Activated T-helper 1 cell treated with Interleukin-2 at 50 U/mL for 16 hours (primary cell): Measurements from ENCODE around the gene TKFC.

Experiments used
- DNase-seq: peaks from one replicate; pipeline ENCODE4 v3.0.0-alpha.2; 2020; ENCODE audit warnings: low read depth

Gene TKFC

DNA sequence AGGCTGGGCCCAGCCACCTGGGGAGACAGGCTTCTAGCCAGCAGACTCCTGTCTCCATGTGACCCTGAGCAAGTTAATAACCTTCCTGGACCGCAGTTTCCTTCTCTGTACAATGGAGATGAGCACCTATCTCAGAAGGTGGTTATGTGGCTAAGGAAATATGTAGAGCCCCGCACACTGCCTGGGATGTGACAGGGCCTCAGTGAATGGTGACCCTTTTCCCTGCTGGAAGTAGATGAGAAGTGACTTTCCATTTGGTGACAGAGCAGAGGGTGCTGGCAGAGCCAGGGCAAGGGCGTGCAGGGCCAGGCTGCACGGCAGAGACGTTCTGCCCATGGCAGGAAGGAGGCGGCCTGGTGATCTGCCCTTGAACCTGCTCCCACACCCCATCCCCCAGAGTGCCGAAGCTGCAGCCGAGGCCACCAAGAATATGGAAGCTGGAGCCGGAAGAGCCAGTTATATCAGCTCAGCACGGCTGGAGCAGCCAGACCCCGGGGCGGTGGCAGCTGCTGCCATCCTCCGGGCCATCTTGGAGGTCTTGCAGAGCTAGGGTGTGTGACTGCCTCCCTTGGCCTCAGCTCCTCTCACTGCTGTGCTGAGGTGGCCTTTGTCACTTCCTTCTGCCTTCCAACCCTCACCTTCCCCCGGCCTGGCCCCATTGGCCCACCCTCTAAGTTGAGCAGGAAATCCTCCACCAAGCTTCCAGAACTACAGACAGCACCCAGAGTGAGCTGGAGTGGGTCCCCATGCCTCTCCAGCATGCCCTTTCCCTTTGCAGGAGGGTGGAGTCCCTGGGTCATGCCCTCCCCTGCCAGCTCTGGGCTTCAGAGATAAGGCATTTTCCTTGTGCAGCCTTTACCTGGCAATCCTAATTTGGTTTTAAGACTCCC, 13.2 kb downstream of the TKFC start:
- DNase-seq, result no peak

DNA sequence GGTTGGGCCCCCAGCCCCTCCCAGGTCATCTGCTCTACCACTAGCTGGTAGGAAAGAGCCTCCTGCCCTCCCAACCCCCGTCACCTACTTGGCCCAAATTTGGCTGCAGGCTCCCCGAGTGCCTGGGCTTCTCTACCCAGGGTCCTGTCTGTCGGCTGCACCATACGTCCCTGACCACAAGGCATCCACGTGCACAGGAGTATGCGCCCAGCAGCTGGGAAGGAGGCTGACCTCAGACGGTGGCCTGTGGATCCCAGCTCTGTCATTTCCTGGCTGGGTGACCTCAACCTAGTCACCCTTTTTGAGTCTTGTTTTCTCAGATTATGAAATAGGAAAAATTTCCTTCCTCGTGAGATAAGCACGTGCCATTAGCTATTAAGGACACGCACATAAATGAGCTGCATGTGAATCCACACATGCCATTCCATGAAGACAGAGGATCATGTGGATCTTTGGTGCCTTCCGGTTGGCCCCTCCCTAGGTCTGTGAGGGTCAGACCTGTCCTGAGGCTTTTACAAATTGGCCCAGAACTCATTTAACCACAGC, 15.0 kb downstream of the TKFC start:
- DNase-seq, result no peak

DNA sequence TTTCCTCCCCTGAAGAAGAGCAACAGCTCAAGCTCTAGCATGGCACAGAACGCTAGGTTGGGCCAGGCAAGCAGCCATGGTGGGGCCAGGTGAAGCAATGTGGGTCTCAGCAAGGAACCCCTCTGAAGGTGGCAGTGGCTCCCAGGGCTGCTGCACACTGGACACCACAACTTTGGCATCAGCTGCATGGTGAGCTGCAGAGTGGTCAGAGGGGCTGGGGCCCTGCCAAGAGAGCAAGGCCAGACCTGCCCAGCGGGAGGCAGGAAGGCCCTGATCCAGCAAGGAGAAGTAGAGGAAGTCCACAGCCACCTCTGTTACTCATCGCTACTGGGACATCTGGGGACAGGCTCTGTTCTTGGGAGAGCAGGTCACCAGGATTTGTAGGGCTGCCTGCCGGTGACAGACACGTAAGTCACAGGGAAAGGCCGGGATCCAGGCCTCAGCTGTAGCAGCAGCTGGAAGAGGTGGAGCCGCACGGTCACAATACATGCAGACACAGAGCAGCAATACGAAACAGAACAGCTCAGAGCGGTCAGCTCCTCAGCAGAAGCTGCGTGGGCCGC, 16.2 kb downstream of the TKFC start:
- no peak for DNase-seq

DNA sequence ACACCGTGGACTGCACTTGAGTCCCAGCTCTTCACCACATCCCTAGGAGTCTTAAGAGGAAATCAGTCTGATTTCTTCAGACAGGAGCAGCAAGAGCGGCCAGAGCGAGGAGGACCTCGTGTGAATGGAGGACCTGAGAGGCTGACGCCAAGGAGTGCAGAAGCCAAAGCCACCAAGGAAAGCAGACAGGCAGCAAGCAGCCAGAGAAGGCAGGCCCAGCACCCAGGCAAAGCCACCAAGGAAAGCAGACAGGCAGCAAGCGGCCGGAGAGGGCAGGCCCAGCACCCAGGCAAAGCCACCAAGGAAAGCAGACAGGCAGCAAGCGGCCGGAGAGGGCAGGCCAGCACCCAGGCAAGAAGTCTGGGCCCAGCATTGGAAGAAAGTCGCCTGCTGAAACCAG, 16.9 kb downstream of the TKFC start:
- DNase-seq, result no peak

DNA sequence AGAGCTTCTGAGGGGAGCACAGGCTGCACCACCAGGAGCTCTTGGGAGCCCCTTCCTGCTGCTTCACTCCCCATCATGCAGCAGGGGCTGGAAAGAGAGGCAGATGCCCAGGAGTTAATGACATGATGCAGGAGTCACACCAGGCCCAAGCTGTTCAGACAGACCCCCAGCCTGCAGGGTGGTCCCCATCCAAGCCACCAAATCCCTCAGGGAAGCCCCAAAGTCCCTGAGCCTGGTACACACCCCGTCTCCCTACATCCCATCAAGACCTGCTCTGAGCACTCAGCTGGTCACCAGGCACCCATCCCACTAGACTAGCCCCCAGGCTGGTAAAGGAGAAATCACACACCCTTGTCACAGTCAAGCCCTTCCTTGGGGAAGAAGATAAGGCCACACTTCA, 17.3 kb downstream of the TKFC start:
- DNase-seq, result no peak

DNA sequence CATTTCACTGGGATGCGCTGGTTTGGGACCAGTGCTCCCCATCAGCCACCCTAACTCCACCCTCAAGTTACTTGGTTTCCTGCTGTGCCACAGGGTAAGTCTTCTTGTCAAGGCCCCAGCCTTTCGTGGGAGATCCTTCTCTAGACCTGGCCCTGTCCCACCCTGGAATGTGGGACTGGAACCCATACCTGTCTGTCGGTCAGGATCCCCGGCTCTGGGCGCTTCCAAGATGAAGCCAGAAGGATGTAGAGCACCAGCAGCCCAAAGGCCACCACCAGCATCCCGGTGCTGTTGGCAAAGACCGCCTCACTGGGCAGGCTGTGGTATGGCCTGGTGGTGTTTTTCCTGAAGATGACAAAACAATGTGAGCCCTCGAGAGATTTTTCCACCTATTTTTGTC, 17.8 kb downstream of the TKFC start:
- no peak for DNase-seq

DNA sequence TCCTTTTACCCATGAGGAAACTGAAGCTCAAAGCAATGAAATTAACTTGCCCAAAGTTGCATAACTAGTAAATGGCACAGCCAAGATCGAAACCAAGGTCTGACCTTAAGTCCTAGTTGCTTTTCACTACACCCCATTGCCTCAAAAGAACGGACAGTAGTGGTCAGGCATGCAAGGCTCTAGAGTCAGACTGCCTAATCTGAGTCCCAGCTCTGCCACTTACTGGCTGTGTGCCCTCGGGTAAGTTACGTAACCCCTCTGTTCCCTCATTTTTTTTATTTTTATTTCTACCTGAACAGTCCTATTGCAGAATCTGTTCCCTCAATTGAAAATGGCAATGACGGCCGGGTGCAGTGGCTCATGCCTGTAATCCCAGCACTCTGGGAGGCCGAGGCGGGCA, 19.0 kb downstream of the TKFC start:
- no peak for DNase-seq

DNA sequence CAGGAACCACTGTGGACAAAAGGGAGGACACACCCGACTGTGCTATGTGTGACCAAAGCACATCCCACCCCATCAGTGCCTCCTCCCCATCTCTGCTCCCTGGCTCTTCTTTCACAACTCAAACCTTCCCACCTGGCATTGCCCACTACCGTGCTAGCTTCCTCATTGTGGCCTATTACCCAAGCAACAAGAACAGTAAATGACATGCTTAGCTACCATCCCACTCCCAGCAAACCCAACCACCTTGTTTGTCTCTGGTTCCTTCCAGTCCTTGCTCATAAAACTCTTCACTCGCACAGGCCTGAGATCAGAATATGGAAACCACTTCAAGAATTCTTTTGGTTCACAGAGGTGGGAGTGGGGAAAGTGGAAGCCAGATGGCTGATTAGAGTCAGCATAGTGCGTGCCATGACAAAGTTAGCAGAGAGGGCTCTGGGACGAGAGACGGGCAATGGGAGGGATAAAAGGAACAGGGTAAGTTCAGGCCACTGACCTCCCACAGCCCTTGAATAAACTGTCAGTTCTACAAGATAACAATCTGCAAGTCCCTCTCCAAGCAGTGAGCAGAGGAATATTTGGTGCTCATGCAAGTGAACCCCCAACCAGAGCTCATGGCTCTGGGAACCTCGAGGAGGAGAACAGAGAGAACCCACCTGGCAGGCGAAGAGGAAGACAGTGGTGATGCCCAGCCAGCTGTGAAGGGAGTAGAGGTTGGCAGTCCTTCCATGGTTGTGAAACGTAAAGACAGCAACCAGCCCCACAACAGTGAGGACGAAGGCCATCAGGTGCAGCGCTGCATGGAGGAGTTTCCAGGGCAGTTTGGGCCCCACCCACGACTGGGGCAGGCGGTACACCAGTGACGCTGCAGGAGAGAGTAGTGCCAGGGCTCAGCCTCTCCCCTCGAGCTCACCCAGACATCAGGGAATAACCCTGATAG, 20.4 kb downstream of the TKFC start:
- no peak for DNase-seq

DNA sequence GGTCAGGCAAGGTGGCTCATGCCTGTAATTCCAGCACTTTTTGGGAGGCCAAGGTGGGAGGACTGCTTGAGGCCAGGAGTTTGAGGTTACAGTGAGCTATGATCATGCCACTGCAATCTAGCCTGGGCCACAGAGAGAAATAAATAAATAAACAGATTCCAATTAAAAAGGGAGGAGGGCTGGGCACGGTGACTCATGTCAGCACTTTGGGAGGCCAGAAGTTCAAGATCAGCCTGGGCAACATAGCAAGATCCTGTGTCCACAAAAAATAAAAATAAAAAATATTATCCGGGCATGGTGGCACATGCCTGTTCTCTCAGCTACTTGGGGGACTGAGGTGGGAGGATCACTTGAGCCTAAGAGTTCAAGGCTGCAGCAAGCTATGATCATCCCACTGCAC, 21.2 kb downstream of the TKFC start:
- no peak for DNase-seq

DNA sequence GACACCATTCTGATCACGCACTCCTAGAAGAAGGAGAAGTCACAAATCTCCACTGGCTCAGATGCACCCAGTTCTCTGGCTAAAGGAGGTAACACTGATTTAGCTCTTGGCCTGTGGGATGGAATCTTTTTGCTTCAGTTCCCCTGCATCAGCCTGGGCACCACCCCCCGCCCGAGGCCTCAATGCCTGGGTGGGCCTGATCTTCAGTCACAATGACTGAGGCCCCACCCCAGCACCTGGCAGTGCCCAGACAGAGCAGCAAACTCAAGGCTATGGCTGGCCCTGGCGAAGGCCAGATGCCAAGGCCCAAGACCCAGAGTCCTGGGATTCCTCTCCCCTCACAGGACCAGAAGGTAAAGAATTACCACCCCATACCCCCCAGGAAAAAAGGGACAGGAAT, 23.7 kb downstream of the TKFC start:
- DNase-seq, result no peak

DNA sequence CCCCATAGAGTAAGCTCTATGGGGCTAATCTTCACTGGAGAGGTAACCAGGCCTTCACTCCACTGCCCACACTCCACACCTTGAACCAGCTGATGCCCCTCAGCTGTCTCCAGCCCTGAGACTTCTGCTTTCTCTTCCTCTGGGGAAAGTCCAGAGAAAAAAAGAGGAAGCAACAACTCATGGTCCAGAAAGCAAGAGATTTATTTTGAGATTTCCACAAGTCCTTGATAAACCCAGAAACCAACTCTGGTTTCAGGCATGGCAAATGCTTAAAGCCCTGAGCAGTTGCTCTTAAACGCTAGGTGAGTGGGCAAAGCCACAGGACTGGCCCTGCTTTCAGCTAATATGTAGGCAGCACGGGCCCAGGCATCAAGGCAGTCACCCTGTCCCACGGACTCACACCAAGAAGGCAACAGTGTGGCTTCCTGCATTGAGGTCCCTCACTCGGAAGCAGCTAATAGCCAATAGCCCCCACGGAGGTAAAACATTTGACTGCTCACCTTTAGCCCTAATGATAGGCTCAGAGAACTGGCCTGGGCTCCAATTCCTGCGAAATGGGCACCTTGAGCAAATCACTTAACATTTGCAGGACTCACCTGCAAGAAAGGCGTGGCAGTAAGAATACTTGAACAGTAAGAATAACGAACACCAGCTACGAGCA, 24.3 kb downstream of the TKFC start:
- DNase-seq, result no peak

DNA sequence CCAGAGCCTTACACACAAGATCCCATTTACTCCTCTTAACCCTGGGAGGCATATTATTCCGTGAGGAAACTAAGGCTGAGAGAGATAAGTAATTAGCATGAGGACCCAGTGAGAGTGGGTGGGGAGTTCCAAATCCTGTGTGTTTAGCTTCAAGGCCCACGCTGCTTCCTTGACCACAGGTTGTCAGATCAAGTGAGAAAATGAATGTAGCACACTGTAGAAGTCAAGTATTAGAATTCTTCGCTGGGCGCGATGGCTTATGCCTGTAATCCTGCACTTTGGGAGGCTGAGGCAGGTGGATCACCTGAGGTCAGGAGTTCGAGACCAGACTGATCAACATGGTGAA, 24.8 kb downstream of the TKFC start:
- DNase-seq, result no peak

DNA sequence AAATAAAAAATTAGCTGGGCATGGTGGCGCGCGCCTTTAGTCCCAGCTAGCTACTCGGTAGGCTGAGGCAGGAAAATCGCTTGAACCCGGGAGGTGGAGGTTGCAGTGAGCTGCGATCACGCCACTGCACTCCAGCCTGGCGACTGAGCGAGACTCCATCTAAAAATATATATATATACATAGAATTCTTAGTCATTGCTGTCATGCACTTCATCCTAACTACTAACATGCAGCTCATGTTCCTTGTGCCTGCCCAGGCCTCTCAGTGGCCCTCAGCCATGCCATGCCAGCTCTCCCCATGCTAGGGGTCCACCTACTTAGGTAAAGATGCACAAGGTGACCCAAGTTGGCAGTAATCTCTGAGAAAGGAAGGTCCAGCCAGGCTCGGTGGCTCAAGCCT, 25.5 kb downstream of the TKFC start:
- no peak for DNase-seq

DNA sequence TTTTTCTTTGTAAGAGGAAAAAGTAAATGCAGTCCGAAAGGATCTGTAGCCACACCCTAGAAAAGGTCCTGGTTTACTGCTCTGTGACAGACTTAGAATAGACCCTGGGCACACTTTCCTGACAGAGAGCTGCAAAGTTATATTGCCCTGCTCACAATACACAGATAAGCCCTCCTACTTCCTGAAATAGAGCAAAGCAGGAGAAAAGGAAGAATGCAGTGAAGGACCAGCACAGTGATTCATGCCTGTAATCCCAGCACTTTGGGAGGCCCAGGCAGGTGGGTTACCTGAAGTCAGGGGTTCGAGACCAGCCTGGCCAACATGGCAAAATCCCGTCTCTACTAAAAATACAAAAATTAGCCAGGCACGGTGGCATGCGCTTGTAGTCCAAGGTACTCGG, 26.5 kb downstream of the TKFC start:
- DNase-seq, result no peak

DNA sequence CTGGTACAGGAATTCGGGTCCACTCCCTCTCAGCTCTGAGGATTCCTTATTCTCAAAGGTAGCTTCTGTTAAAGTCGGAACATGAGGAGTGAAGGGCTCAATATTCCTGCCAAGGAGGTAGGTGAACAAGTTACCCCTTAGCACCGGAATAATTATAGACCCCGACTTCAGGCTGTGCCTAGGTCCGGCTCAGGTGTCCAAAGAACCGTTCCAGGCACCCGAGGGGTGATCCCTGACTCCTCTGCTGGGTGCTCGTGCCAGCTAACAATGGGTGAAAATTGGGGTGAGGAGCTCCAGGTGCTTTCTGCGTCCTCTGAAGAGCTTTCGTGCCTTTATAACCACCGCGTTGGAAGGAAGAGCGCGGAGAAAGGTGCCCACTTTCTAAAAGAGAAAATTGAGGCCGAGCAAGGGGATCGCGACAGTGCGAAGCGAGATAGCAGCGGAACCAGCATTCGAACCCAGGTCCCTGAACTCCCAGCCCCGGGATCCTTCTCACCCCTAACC, 28.3 kb downstream of the TKFC start:
- no peak for DNase-seq

DNA sequence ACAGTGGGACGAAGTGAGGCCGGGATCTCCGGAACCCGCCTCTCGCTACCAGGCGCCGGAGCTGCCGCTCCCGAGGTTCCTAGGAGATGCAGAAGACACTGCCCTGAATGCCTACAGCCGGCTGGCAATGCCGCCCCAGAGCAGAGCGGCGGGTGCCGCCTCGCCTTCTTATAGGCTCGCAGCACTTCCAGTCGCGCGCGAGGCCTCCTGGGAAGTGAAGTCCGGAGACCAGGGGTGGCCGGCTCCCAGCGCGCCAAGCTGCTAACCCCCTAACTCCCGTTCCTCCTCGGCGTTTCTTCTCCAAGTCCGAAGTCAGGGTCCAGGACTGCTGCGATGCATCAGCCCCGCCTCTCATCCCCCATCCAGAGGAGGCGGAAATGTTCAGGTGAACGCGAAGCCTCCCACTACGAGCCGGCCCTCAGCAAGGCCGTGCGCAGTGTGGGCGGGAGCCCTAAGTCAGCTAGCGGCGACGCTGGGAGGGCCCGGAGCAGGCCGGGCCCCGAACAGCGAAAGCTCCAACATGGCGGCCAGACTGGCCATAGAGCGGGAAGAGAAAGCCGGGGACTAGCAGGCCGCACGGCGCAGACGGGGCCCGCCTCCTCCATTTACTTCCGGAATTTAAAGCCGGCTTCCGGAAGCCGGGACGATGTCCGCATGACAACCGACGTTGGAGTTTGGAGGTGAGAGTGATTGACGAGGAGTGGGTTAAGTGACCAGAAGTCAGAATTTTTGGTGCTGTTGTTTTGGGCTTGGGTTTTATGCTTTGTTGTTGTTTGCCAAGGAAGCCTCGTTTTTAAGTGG, 28.9 kb downstream of the TKFC start, which contains the start of the genes CYB561A3 and TMEM138:
TSS of gene CYB561A3 (minus strand) at position 142 of the 801 bp plus-strand sequence. CDS start 5,169 bp downstream, outside the sequence.
TSS of gene TMEM138 (plus strand) at position 634 of the 801 bp plus-strand sequence. CDS start 2,017 bp downstream, outside the sequence.
- DNase-seq, result peak; percentile 80

DNA sequence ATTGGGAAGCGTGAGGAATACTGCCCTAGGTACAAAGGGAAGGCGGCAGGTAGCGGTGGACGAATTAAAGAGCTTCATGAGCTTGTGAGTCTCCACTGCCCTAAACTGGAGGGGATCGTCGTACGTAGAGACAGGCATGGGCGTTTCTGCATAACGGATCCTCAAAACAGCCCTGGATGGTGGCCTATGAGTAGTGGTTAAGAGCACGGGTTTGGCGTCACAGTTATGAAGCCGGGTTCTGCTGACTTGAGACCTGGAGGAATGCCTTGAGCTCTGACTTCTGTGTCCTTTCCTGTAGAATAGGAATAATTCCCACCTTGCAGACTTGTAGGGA, 29.5 kb downstream of the TKFC start:
- no peak for DNase-seq

DNA sequence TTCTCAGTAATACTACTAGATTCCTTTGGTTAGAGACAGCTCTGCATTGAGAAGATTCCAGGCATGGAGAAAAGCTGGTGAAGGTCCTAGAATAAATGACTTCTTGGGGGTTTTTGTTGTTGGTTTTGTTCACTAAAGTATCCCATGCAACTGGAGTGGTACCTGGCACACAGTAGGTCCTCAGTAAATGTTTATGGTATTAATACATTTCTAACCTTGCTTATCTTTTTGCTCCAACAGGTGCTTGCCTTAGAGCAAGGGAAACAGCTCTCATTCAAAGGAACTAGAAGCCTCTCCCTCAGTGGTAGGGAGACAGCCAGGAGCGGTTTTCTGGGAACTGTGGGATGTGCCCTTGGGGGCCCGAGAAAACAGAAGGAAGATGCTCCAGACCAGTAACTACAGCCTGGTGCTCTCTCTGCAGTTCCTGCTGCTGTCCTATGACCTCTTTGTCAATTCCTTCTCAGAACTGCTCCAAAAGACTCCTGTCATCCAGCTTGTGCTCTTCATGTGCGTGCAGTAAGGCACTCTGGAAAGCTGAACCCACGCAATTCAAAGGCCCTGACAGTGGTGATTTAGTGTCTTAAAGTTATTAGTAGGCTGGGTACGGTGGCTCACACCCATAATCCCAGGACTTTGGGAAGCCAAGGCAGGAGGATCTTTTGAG, 31.1 kb downstream of the TKFC start:
- DNase-seq, result no peak

DNA sequence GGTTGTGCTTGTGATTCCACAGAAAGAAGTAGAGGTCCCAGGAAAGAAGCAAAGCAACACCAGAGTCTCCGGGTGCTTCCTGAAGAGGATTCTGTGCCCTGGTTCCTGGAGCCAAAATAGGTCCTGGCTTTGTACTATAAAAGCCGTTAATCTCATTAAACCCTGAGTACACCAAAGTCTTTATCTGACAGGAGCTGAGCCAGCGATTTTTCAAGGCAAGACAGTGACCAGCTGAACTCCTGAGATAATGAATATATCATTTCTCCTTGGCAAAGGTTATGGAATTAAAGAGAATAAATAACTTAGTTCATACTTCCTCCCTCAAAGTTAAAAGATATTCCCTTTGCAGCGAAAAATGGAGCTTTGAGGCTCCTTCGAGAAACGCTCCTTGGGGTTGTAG, 34.4 kb downstream of the TKFC start:
- DNase-seq, result no peak

DNA sequence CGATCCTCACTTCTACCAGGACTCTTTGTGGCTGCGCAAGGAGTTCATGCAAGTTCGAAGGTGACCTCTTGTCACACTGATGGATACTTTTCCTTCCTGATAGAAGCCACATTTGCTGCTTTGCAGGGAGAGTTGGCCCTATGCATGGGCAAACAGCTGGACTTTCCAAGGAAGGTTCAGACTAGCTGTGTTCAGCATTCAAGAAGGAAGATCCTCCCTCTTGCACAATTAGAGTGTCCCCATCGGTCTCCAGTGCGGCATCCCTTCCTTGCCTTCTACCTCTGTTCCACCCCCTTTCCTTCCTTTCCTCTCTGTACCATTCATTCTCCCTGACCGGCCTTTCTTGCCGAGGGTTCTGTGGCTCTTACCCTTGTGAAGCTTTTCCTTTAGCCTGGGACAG, 35.6 kb downstream of the TKFC start:
- no peak for DNase-seq
